H1 (cell line): ENCODE results near the gene SHROOM3. TPM values are rescaled to one million over a fixed set of nuclear protein-coding genes. Genes with fewer than 3 reads are reported as not detected.

Experiments
- CTCF ChIA-PET: fragments of 300-600 bp; sonication (Branson Sonifier 250); formaldehyde crosslinking; loops from one replicate; lab custom pipeline; 2021; ENCODE audit not compliant: partially characterized antibody; lab: Charles Lee
- POLR2A ChIA-PET: fragments of 300-600 bp; sonication (Branson Sonifier 250); formaldehyde crosslinking; loops from one replicate; lab custom pipeline; 2021; ENCODE audit warnings: inconsistent platforms; ENCODE audit not compliant: partially characterized antibody; lab: Charles Lee
- DNase-seq, 2 experiments: peaks; one replicate each; pipeline versions ENCODE4 v3.0.0 to v3.0.0-alpha.2; 2010 to 2022; ENCODE audit warnings: low spot score in 2 of 2, low read depth in 1 of 2, mixed read lengths in 1 of 2
- FAIRE-seq: peaks from 2 replicates; lab custom pipeline; 2011; peaks lifted over from hg19 to GRCh38; lab: Jason Lieb, UNC
- H2AFZ ChIP-seq: 2 replicates; pipeline ENCODE4 v1.8.1; 2012; ENCODE audit warnings: low read length, inconsistent platforms
- H2AK5ac ChIP-seq: 2 replicates; pipeline ENCODE4 v1.6.1; 2013; ENCODE audit warnings: low read depth, low read length
- H2BK120ac ChIP-seq: replicated peaks from 2 replicates; pipeline ENCODE3; 2013; ENCODE audit warnings: low read depth, low read length, inconsistent platforms
- H2BK12ac ChIP-seq: 2 replicates; pipeline ENCODE4 v1.6.1; 2013; ENCODE audit warnings: low read depth, low read length
- H2BK15ac ChIP-seq: 2 replicates; pipeline ENCODE4 v1.6.1; 2013; ENCODE audit warnings: low read length
- H2BK20ac ChIP-seq: 2 replicates; pipeline ENCODE4 v1.6.1; 2013; ENCODE audit warnings: low read length
- H2BK5ac ChIP-seq: 2 replicates; pipeline ENCODE4 v1.6.1; 2013; ENCODE audit warnings: low read depth, low read length
- H3K14ac ChIP-seq: 2 replicates; pipeline ENCODE4 v1.6.1; 2013; ENCODE audit warnings: inconsistent platforms; ENCODE audit not compliant: insufficient read length
- H3K18ac ChIP-seq: 2 replicates; pipeline ENCODE4 v1.6.1; 2013; ENCODE audit warnings: low read length; ENCODE audit errors: extremely low read depth
- H3K23ac ChIP-seq: 2 replicates; pipeline ENCODE4 v1.6.1; 2013; ENCODE audit warnings: inconsistent platforms; ENCODE audit not compliant: insufficient read length
- H3K23me2 ChIP-seq: 2 replicates; pipeline ENCODE4 v1.6.1; 2013; ENCODE audit warnings: low read depth, low read length
- H3K27ac ChIP-seq: 2 replicates; pipeline ENCODE4 v1.6.1; 2011; ENCODE audit warnings: low read depth, low read length, inconsistent platforms
- H3K27me3 ChIP-seq, 4 experiments: replicated peaks in 1 of 4; 1 replicate in 1 of 4; 2 replicates in 3 of 4; pipeline versions ENCODE4 v1.6.1 to v1.8.1; 2011 to 2013; ENCODE audit warnings: low read length in 3 of 4, mild to moderate bottlenecking in 3 of 4, inconsistent platforms in 2 of 4, mixed read lengths in 2 of 4, moderate library complexity in 1 of 4; ENCODE audit not compliant: control insufficient read depth in 3 of 4, insufficient read depth in 3 of 4; ENCODE audit errors: extremely low read depth in 1 of 4
- H3K36me3 ChIP-seq, 4 experiments: 2 replicates each; pipeline versions ENCODE4 v1.6.1 to v1.8.1; 2011 to 2013; ENCODE audit warnings: mild to moderate bottlenecking in 4 of 4, low read length in 3 of 4, moderate library complexity in 2 of 4, control low read depth in 1 of 4, inconsistent platforms in 1 of 4; ENCODE audit not compliant: insufficient read depth in 4 of 4, control insufficient read depth in 2 of 4
- H3K4ac ChIP-seq: replicated peaks from 2 replicates; pipeline ENCODE3; 2013; ENCODE audit warnings: low read length, low read depth, mixed read lengths, inconsistent platforms; ENCODE audit not compliant: insufficient read length
- H3K4me1 ChIP-seq, 4 experiments: replicated peaks in 1 of 4; 1 replicate in 1 of 4; 2 replicates in 3 of 4; pipeline versions ENCODE4 v1.6.1 to v1.8.1; 2011 to 2013; ENCODE audit warnings: low read length in 3 of 4, inconsistent platforms in 2 of 4, mixed read lengths in 1 of 4; ENCODE audit not compliant: insufficient read depth in 4 of 4, control insufficient read depth in 3 of 4
- H3K4me2 ChIP-seq, 2 experiments: 2 replicates each; pipeline versions ENCODE4 v1.6.1 to v1.8.1; 2011 to 2013; ENCODE audit warnings: low read depth in 2 of 2, low read length in 2 of 2, control low read depth in 1 of 2, inconsistent platforms in 1 of 2, mild to moderate bottlenecking in 1 of 2; ENCODE audit not compliant: insufficient read depth in 1 of 2
- H3K4me3 ChIP-seq, 4 experiments: fragments of 200-600, 300-600 bp in 1 of 4; sonication (generic), shearing (Covaris generic), sonication (Bioruptor Twin) in 1 of 4; 2 replicates each; pipeline versions ENCODE4 v1.5.1 to v1.8.1; 2011 to 2016; ENCODE audit warnings: low read length in 4 of 4, low read depth in 3 of 4, control low read depth in 2 of 4, inconsistent platforms in 2 of 4, mild to moderate bottlenecking in 2 of 4, mixed read lengths in 1 of 4, moderate library complexity in 1 of 4; ENCODE audit not compliant: insufficient read depth in 2 of 4; ENCODE audit errors: extremely low read depth in 1 of 4
- H3K56ac ChIP-seq: replicated peaks from 2 replicates; pipeline ENCODE3; 2013; ENCODE audit warnings: low read depth, mild to moderate bottlenecking, mixed read lengths, low read length, inconsistent platforms; ENCODE audit not compliant: insufficient read length
- H3K79me1 ChIP-seq: 2 replicates; pipeline ENCODE4 v1.6.1; 2013; ENCODE audit warnings: low read depth, low read length, control low read depth
- H3K79me2 ChIP-seq, 2 experiments: 2 replicates each; pipeline versions ENCODE4 v1.6.1 to v1.8.1; 2012 to 2013; ENCODE audit warnings: low read length in 2 of 2, mild to moderate bottlenecking in 2 of 2, inconsistent platforms in 1 of 2; ENCODE audit not compliant: insufficient read depth in 2 of 2, control insufficient read depth in 1 of 2
- H3K9ac ChIP-seq, 4 experiments: replicated peaks in 1 of 4; 1 replicate in 1 of 4; 2 replicates in 3 of 4; pipeline versions ENCODE4 v1.6.1 to v1.8.1; 2011 to 2013; ENCODE audit warnings: low read depth in 3 of 4, low read length in 3 of 4, control low read depth in 2 of 4, mild to moderate bottlenecking in 2 of 4, moderate library complexity in 2 of 4, inconsistent platforms in 1 of 4; ENCODE audit errors: extremely low read depth in 1 of 4
- H3K9me3 ChIP-seq, 2 experiments: 2 replicates each; pipeline versions ENCODE4 v1.6.1 to v1.8.1; 2012 to 2013; ENCODE audit warnings: mild to moderate bottlenecking in 2 of 2, moderate library complexity in 2 of 2, control low read depth in 1 of 2, inconsistent platforms in 1 of 2, low read depth in 1 of 2, low read length in 1 of 2, mixed read lengths in 1 of 2; ENCODE audit not compliant: insufficient read depth in 2 of 2
- H4K20me1 ChIP-seq, 2 experiments: replicated peaks in 1 of 2; 2 replicates each; pipeline versions ENCODE3 to v1.8.1; 2011 to 2013; ENCODE audit warnings: inconsistent platforms in 2 of 2, low read length in 2 of 2, mild to moderate bottlenecking in 1 of 2; ENCODE audit not compliant: insufficient read depth in 2 of 2, control insufficient read depth in 1 of 2
- H4K5ac ChIP-seq: 2 replicates; pipeline ENCODE4 v1.6.1; 2013; ENCODE audit warnings: low read length, low read depth, mixed read lengths, inconsistent platforms; ENCODE audit not compliant: insufficient read length
- H4K8ac ChIP-seq: 2 replicates; pipeline ENCODE4 v1.8.0; 2013; ENCODE audit warnings: mild to moderate bottlenecking, moderate library complexity, low read length, inconsistent platforms; ENCODE audit not compliant: insufficient read depth; ENCODE audit errors: extremely low read depth
- H4K91ac ChIP-seq: replicated peaks from 2 replicates; pipeline ENCODE3; 2013; ENCODE audit warnings: low read length, mixed read lengths, inconsistent platforms; ENCODE audit not compliant: insufficient read length
- EGR1 ChIP-seq: IDR thresholded peaks from 2 replicates; pipeline ENCODE4 v1.6.1; 2011; ENCODE audit warnings: low read depth, low read length, borderline replicate concordance
- EP300 ChIP-seq, 2 experiments: IDR thresholded peaks; 1 replicate in 1 of 2; 2 replicates in 1 of 2; pipeline ENCODE4 v1.6.1; 2011 to 2012; ENCODE audit warnings: low read depth in 2 of 2, low read length in 2 of 2, mild to moderate bottlenecking in 2 of 2, borderline replicate concordance in 1 of 2, inconsistent platforms in 1 of 2, moderate library complexity in 1 of 2
- EZH2 ChIP-seq: fragments of 200-600 bp; sonication (generic); IDR thresholded peaks from 2 replicates; pipeline ENCODE4 v1.7.1; 2012; ENCODE audit warnings: low read depth, mild to moderate bottlenecking, moderate library complexity, low read length, inconsistent platforms; ENCODE audit not compliant: severe bottlenecking
- FOSL1 ChIP-seq: IDR thresholded peaks from 2 replicates; pipeline ENCODE4 v1.6.1; 2011; ENCODE audit warnings: mild to moderate bottlenecking, low read depth, low read length, moderate library complexity; ENCODE audit not compliant: insufficient read depth
- GABPA ChIP-seq: IDR thresholded peaks from 2 replicates; pipeline ENCODE4 v1.6.1; 2011; ENCODE audit warnings: mild to moderate bottlenecking, low read length, moderate library complexity, borderline replicate concordance; ENCODE audit not compliant: insufficient read depth
- MAFK ChIP-seq: IDR thresholded peaks from 2 replicates; pipeline ENCODE4 v1.6.1; 2012; ENCODE audit warnings: low read depth, mild to moderate bottlenecking, improper control_type of control experiment, low read length
- SIN3A ChIP-seq, 2 experiments: IDR thresholded peaks in 1 of 2; conservative IDR thresholded peaks in 1 of 2; 2 replicates each; pipeline ENCODE4 v1.6.1; 2011 to 2012; ENCODE audit warnings: low read length in 2 of 2, improper control_type of control experiment in 1 of 2, low read depth in 1 of 2, mild to moderate bottlenecking in 1 of 2
- SP1 ChIP-seq: IDR thresholded peaks from 2 replicates; pipeline ENCODE4 v1.6.1; 2011; ENCODE audit warnings: low read depth, low read length
- SP2 ChIP-seq: IDR thresholded peaks from 2 replicates; pipeline ENCODE4 v1.6.1; 2012; ENCODE audit warnings: mild to moderate bottlenecking, low read length, inconsistent platforms
- SRF ChIP-seq: IDR thresholded peaks from 2 replicates; pipeline ENCODE4 v1.6.1; 2011; ENCODE audit warnings: mild to moderate bottlenecking, low read depth, low read length, moderate library complexity
- TAF1 ChIP-seq: IDR thresholded peaks from 2 replicates; pipeline ENCODE4 v1.6.1; 2011; ENCODE audit warnings: mild to moderate bottlenecking, low read depth, low read length
- WGBS, 2 experiments: shearing (Covaris generic) in 1 of 2; methylation state at CpG; one replicate each; pipeline versions ENCODE4 v1.1.6 to v1.1.7; 2013 to 2015; ENCODE audit warnings: low lambda C conversion rate in 2 of 2, mixed read lengths in 2 of 2, inconsistent platforms in 1 of 2, low coverage in 1 of 2, missing lambda C conversion rate in 1 of 2; ENCODE audit not compliant: insufficient replicate concordance in 2 of 2, insufficient coverage in 1 of 2, insufficient read length in 1 of 2; ENCODE audit errors: extremely low coverage in 1 of 2, missing lambda C conversion rate in 1 of 2; 5-methylcytosine and 5-hydroxymethylcytosine counted together
- polyA plus RNA-seq, 7 experiments: library from polyadenylated mRNA; depleted of rRNA in 3 of 7; stranded (reverse) in 5 of 7; unstranded in 2 of 7; fragments of >200 nt in 5 of 7; fragments of 200-250 nt in 2 of 7; gene quantifications; 1 replicate in 5 of 7; 2 replicates in 1 of 7; 4 replicates in 1 of 7; pipeline versions ENCODE4 v1.2.1 to v1.2.3, GENCODE V29; 2011 to 2013; ENCODE audit warnings: missing spikeins in 2 of 7, mixed read lengths in 2 of 7
- total RNA-seq: library from RNA; stranded (reverse); fragmentation: NEBNext Ultra II Directional; extraction: Animal tissue kit (Norgen Biotek cat#: 25700); gene quantifications from 2 replicates; pipeline ENCODE4 v1.2.1, GENCODE V29; 2021
- TF ChIP-seq, protein P1 (sequence below): IDR thresholded peaks from 2 replicates; pipeline ENCODE4 v1.6.1; 2011; ENCODE audit warnings: low read depth, mild to moderate bottlenecking, low read length; ENCODE audit not compliant: insufficient read depth

Gene SHROOM3
- total and polyA plus RNA-seq, 2 of the 8 experiments (the other 6 are each of a cell fraction or from before 2014, with no cell fraction given): 15.8 to 34.0 TPM

GRCh38 chr4:76658231-76659102 is 223.4 kb downstream of the SHROOM3 start:
- Histone ChIP-seq H3K18ac (no peak overlapping the region), H2BK15ac (no peak overlapping the region), H4K91ac (no peak overlapping the region), H3K4me3 (no peak overlapping the region), H3K79me1 (no peaks in the 10 kb centered on the region), H3K9me3 (no peaks in the 10 kb centered on the region), H4K5ac (no peak overlapping the region), H4K8ac (no peak overlapping the region), H2AK5ac (no peak overlapping the region), H3K9ac (no peak overlapping the region), H3K27me3 (no peaks in the 10 kb centered on the region), H4K20me1 (no peaks in the 10 kb centered on the region), H3K36me3 (no peaks in the 10 kb centered on the region), H3K14ac (no peak overlapping the region), H3K23me2 (no peaks in the 10 kb centered on the region), H2BK12ac (no peak overlapping the region), H3K4me2 (no peak overlapping the region), H3K79me2 (no peaks in the 10 kb centered on the region), H2BK20ac (no peak overlapping the region), H3K4me1 (no peaks in the 10 kb centered on the region), H3K23ac (no peak overlapping the region), H3K27ac (no peak overlapping the region), H2BK120ac (no peak overlapping the region), H2BK5ac (no peak overlapping the region), H3K4ac (no peak overlapping the region), H2AFZ (no peak overlapping the region), H3K56ac (no peak overlapping the region)
- DNase-seq (no peak), FAIRE-seq (no peak)
- ChIA-PET POLR2A (interaction anchor here (1.3 kb wide), 1 partner anchor 31 kb away, joined by 3 read pairs; no protein-coding TSS in a partner anchor), CTCF (no interaction called here)
- WGBS, 2 experiments: 88% methylated on average over 3 of the region's 3 CpGs; no CpG with 5 or more reads in 1 of the 2 experiments
- TF ChIP-seq SP2 (no peak), EP300 (IDR thresholded peaks at IDR 0.05; ENCODE audit: borderline replicate concordance in 1 of 2, low read depth in 2 of 2, low read length in 2 of 2) (no peak), SIN3A (conservative IDR thresholded peaks at IDR 0.05 in 1 of 2, IDR thresholded peaks at IDR 0.05 in 1 of 2; ENCODE audit: low read depth in 1 of 2, low read length in 2 of 2) (no peak), TAF1 (no peak), FOSL1 (no peak), SP1 (no peak), EGR1 (no peak), SRF (no peak), MAFK (no peak), GABPA (no peak), EZH2 (no peak)
- TF ChIP-seq, protein P1, sequence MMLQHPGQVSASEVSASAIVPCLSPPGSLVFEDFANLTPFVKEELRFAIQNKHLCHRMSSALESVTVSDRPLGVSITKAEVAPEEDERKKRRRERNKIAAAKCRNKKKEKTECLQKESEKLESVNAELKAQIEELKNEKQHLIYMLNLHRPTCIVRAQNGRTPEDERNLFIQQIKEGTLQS: no peak
